Smooth muscle cell (in vitro differentiated cells): ENCODE measurements around the gene SGPP2. TPM values are rescaled to one million over a fixed set of nuclear protein-coding genes. Genes with fewer than 3 reads are reported as not detected.

Source experiments
- DNase-seq: peaks from one replicate; lab custom pipeline; 2025; ENCODE audit not compliant: unreplicated experiment; lab: John Stamatoyannopoulos, UW
- H2AFZ ChIP-seq: fragments of 200-600 bp; sonication (generic); 2 replicates; pipeline ENCODE4 v1.6.0; 2016; ENCODE audit warnings: antibody characterized with exemption, low read depth, mild to moderate bottlenecking
- H3F3A ChIP-seq: fragments of 200-600 bp; sonication (generic); 2 replicates; pipeline ENCODE4 v1.6.0; 2017; ENCODE audit warnings: antibody characterized with exemption, low read depth
- H3K27ac ChIP-seq: fragments of 200-600 bp; sonication (generic); 2 replicates; pipeline ENCODE4 v1.5.1; 2016; ENCODE audit warnings: low read depth, mild to moderate bottlenecking
- H3K27me3 ChIP-seq: fragments of 200-600 bp; sonication (generic); 2 replicates; pipeline ENCODE4 v1.6.1; 2016; ENCODE audit warnings: low read depth, mild to moderate bottlenecking
- H3K36me3 ChIP-seq: fragments of 200-600 bp; sonication (generic); 2 replicates; pipeline ENCODE4 v1.5.1; 2016; ENCODE audit warnings: low read depth
- H3K4me1 ChIP-seq: fragments of 200-600 bp; sonication (generic); 2 replicates; pipeline ENCODE4 v1.5.1; 2016; ENCODE audit warnings: low read depth
- H3K4me2 ChIP-seq: fragments of 200-600 bp; sonication (generic); 2 replicates; pipeline ENCODE4 v1.6.0; 2016; ENCODE audit warnings: mild to moderate bottlenecking
- H3K4me3 ChIP-seq: fragments of 200-600 bp; sonication (generic); 2 replicates; pipeline ENCODE4 v1.5.1; 2016; ENCODE audit warnings: mild to moderate bottlenecking
- H3K79me2 ChIP-seq: fragments of 200-600 bp; sonication (generic); 2 replicates; pipeline ENCODE4 v1.6.0; 2016; ENCODE audit warnings: low read depth, mild to moderate bottlenecking
- H3K9ac ChIP-seq: fragments of 200-600 bp; sonication (generic); 2 replicates; pipeline ENCODE4 v1.6.0; 2016; ENCODE audit warnings: low read depth
- H3K9me3 ChIP-seq: fragments of 200-600 bp; sonication (generic); replicated peaks from 2 replicates; pipeline ENCODE4 v1.5.1; 2016; ENCODE audit warnings: low read depth
- H4K20me1 ChIP-seq: fragments of 200-600 bp; sonication (generic); 2 replicates; pipeline ENCODE4 v1.6.0; 2016; ENCODE audit warnings: low read depth
- CTCF ChIP-seq: fragments of 200-600 bp; sonication (generic); IDR thresholded peaks from 2 replicates; pipeline ENCODE4 v1.5.1; 2017; ENCODE audit warnings: borderline replicate concordance, mild to moderate bottlenecking, antibody characterized with exemption; ENCODE audit not compliant: insufficient read depth, poor library complexity, severe bottlenecking
- WGBS: methylation state at CpG from one replicate; pipeline ENCODE4 v1.1.7; 2016; ENCODE audit warnings: low lambda C conversion rate; 5-methylcytosine and 5-hydroxymethylcytosine counted together
- polyA plus RNA-seq: library from polyadenylated mRNA; unstranded; fragments of >200 nt; fragmentation: Nextera tagmentation; extraction: Ambion mirVana; gene quantifications from 2 replicates; pipeline ENCODE4 v1.2.1, GENCODE V29; 2016
- total RNA-seq: library from RNA; depleted of rRNA; stranded (reverse); fragments of >200 nt; gene quantifications from 2 replicates; pipeline ENCODE4 v1.2.3, GENCODE V29; 2014

SGPP2 gene
- total and polyA plus RNA-seq, 2 experiments from 2014 or later = 0.66 to 1.4 TPM

GRCh38 chr2:222451224-222451674 is 26.9 kb downstream of the SGPP2 start:
- TF ChIP-seq CTCF = no peak
- WGBS = 25% methylated on average over 5 of the region's 5 CpGs
- Histone ChIP-seq H3F3A (no peaks in the 10 kb centered on the region), H3K27me3 (no peaks in the 10 kb centered on the region), H3K27ac (no peak overlapping the region), H3K4me3 (no peak overlapping the region), H3K4me1 (no peaks in the 10 kb centered on the region), H3K36me3 (no peaks in the 10 kb centered on the region), H3K9me3 (no peaks in the 10 kb centered on the region), H3K4me2 (peak overlapping the region; percentile 12), H3K9ac (no peak overlapping the region), H2AFZ (no peak overlapping the region), H3K79me2 (no peaks in the 10 kb centered on the region), H4K20me1 (no peaks in the 10 kb centered on the region)
- DNase-seq = no peak

- Histone ChIP-seq H3K27ac (no peak overlapping the region), H3K4me2 (no peak overlapping the region), H3F3A (no peaks in the 10 kb centered on the region), H3K79me2 (no peaks in the 10 kb centered on the region), H2AFZ (no peak overlapping the region), H4K20me1 (no peaks in the 10 kb centered on the region), H3K27me3 (no peaks in the 10 kb centered on the region), H3K4me3 (no peak overlapping the region), H3K9ac (no peak overlapping the region), H3K36me3 (no peaks in the 10 kb centered on the region), H3K9me3 (no peaks in the 10 kb centered on the region), H3K4me1 (no peaks in the 10 kb centered on the region)
- no peak for DNase-seq
- no peak for TF ChIP-seq CTCF
- 66% methylated on average over 3 of the region's 3 CpGs for WGBS
Measured at GRCh38 chr2:222452422-222452950, 28.1 kb downstream of the SGPP2 start.

- 91% methylated on average over 4 of the region's 4 CpGs for WGBS
- Histone ChIP-seq H3K27me3 (no peaks in the 10 kb centered on the region), H3K4me3 (no peak overlapping the region)
Measured at GRCh38 chr2:222456479-222457077, 32.2 kb downstream of the SGPP2 start.

More at GRCh38 chr2:222456479-222457077, 32.2 kb downstream of the SGPP2 start:
- H3K4me1 ChIP-seq = no peaks in the 10 kb centered on the region
- H3K9ac ChIP-seq = no peak overlapping the region
- no peak for TF ChIP-seq CTCF
- no peak for DNase-seq
- no peak overlapping the region for H2AFZ ChIP-seq
- H3K9me3 ChIP-seq = no peaks in the 10 kb centered on the region
- no peaks in the 10 kb centered on the region for H3K79me2 ChIP-seq
- no peaks in the 10 kb centered on the region for H3F3A ChIP-seq
- no peak overlapping the region for H3K4me2 ChIP-seq
- H3K27ac ChIP-seq = no peak overlapping the region
- H4K20me1 ChIP-seq = no peaks in the 10 kb centered on the region
- no peaks in the 10 kb centered on the region for H3K36me3 ChIP-seq
